SK-N-MC (cell line): Measurements from ENCODE around the gene DLEC1.

Source experiments
- DNase-seq: peaks from one replicate; pipeline ENCODE4 v3.0.0-alpha.2; 2011; ENCODE audit warnings: low read depth, low spot score
- H3K27ac ChIP-seq: fragments of 200-600 bp; sonication (generic); 2 replicates; pipeline ENCODE4 v1.5.1; 2016; ENCODE audit warnings: mixed run types
- H3K36me3 ChIP-seq: fragments of 200-600 bp; sonication (generic); 2 replicates; pipeline ENCODE4 v1.6.1; 2017; ENCODE audit warnings: antibody characterized with exemption, low read length, mixed read lengths; ENCODE audit not compliant: insufficient read depth
- H3K4me3 ChIP-seq: fragments of 200-600 bp; sonication (generic); 2 replicates; pipeline ENCODE4 v1.5.1; 2016
- H3K9ac ChIP-seq: fragments of 200-600 bp; sonication (generic); 2 replicates; pipeline ENCODE4 v1.8.0; 2017; ENCODE audit warnings: mixed run types, mixed read lengths; ENCODE audit not compliant: insufficient read length
- H3K9me3 ChIP-seq: fragments of 200-600 bp; sonication (generic); 2 replicates; pipeline ENCODE4 v1.6.1; 2017; ENCODE audit warnings: low read depth, mild to moderate bottlenecking, antibody characterized with exemption, low read length, moderate library complexity, mixed read lengths
- EZH2 ChIP-seq: fragments of 200-600 bp; sonication (generic); IDR thresholded peaks from one replicate; pipeline ENCODE4 v1.6.1; 2017; ENCODE audit warnings: antibody characterized with exemption
- FOXP2 ChIP-seq: optimal IDR thresholded peaks from 2 replicates; pipeline ENCODE3; 2011; ENCODE audit warnings: mild to moderate bottlenecking, moderate library complexity; ENCODE audit not compliant: insufficient read depth; ENCODE audit errors: extremely low read length, control extremely low read depth
- POLR2AphosphoS5 ChIP-seq: IDR thresholded peaks from 2 replicates; pipeline ENCODE4 v1.6.1; 2012; ENCODE audit warnings: mild to moderate bottlenecking, low read depth, low read length, borderline replicate concordance

The DLEC1 gene

DNA sequence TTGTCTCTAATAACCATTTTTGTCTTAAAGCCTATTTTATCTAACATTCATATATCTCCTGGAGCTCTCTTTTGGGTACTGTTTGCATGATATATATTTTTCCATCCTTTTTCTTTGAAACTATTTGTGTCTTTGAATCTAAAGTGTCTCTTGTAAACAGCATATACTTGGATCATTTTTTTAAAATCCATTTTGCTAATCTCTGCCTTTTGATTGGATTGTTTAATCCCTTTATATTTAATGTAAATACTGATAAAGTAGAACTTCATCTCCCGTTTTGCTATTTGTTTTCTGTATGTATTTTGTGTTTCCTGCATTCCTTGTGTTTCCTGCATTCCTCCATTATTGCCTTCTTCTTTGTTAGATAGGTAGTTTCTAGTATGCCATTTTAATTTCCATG lies 66.5 kb downstream of the DLEC1 start:
- Histone ChIP-seq H3K9ac (no peak overlapping the region), H3K9me3 (no peaks in the 10 kb centered on the region), H3K27ac (no peak overlapping the region), H3K36me3 (no peaks in the 10 kb centered on the region), H3K4me3 (no peak overlapping the region)
- TF ChIP-seq POLR2AphosphoS5 (no peak), EZH2 (no peak), FOXP2 (no peak)
- DNase-seq, result no peak

GRCh38 chr3:38107911-38108648 lies 69.1 kb downstream of the DLEC1 start:
- H3K4me3 ChIP-seq, result no peak overlapping the region
- no peak overlapping the region for H3K9ac ChIP-seq
- H3K27ac ChIP-seq, result no peak overlapping the region
- no peak for TF ChIP-seq EZH2
- no peak for TF ChIP-seq POLR2AphosphoS5
- TF ChIP-seq FOXP2, result no peak
- no peaks in the 10 kb centered on the region for H3K9me3 ChIP-seq
- DNase-seq, result no peak
- no peaks in the 10 kb centered on the region for H3K36me3 ChIP-seq

DNA sequence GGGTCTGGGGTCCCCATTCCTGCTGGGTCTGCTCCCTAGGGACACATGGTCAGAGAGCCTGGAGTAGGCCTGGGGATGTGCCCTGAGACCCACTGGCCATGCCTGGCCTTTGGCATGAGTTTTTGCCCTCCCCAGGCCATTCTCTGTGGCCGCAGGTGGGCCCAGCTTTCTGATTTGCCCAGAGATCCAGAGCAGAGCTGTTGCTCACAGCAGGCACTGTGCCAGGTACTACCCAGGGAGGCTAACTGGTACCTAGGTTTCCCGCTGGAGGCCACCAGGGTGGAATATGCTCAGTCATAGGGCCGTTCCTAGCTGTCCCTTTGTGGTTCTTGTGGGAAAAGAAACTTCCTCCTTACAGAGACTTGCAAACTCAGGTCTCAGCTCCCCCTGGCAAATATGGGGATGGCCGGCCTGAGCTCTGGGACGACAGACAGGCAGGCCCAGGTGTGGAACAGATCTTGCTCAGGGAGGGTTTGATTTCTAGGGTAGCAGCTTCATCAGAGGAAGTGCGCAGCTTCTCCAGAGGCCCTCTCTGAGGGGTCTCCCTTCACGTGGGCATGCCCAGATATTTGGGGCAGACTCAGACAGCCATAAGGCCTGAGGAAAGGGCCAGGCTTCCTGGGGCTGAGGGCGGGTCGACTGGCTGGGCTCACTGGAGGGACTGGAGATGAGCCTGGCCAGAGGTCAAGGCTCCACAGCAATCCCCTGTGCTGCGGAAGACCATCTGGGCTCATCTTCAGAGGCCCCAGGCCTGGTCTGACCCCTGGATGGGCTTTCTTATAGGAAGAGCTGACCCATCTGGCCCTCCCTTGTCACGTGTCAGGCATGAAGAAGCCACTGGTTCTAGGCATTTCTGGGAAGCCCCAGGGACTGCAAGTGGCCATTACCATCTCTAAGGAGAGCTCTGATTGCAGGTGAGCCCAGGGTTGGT lies 69.9 kb downstream of the DLEC1 start:
- no peaks in the 10 kb centered on the region for H3K9me3 ChIP-seq
- no peak overlapping the region for H3K27ac ChIP-seq
- no peak overlapping the region for H3K9ac ChIP-seq
- no peak overlapping the region for H3K4me3 ChIP-seq
- TF ChIP-seq FOXP2 (no peak), EZH2 (no peak), POLR2AphosphoS5 (no peak)
- no peak for DNase-seq
- H3K36me3 ChIP-seq, result no peaks in the 10 kb centered on the region

- H3K27ac ChIP-seq, result no peak overlapping the region
- no peak for DNase-seq
- no peaks in the 10 kb centered on the region for H3K9me3 ChIP-seq
- H3K36me3 ChIP-seq, result no peaks in the 10 kb centered on the region
- H3K9ac ChIP-seq, result no peak overlapping the region
- TF ChIP-seq EZH2 (no peak), FOXP2 (no peak), POLR2AphosphoS5 (no peak)
- H3K4me3 ChIP-seq, result no peak overlapping the region
Observed at GRCh38 chr3:38109580-38110313, 70.7 kb downstream of the DLEC1 start.

- H3K27ac ChIP-seq, result no peak overlapping the region
- no peaks in the 10 kb centered on the region for H3K9me3 ChIP-seq
- no peak overlapping the region for H3K9ac ChIP-seq
- H3K4me3 ChIP-seq, result no peak overlapping the region
- TF ChIP-seq FOXP2, result no peak
- no peak for TF ChIP-seq EZH2
- TF ChIP-seq POLR2AphosphoS5, result no peak
- H3K36me3 ChIP-seq, result no peaks in the 10 kb centered on the region
- DNase-seq, result no peak
Observed at GRCh38 chr3:38110314-38111050, 71.5 kb downstream of the DLEC1 start.

DNA sequence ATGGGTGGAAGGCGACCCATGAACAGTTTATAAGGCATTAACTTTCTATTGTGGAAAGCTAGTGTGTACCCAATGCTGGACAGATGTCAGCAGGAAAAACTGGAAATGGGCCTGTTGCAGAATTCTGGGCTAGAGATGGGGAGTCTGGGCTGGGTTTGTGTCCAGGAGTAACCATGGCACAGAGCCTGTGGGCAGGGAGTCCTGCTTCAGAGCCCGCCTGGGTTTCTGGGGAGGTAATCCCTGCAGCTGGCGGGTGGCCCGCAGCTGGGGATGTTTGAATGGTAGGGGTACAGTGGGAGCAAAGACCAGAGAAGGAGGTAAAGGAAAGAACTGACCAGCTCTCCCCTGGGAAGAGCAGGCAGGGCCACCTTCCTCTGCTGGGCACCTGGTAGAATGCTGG lies 72.2 kb downstream of the DLEC1 start:
- H3K4me3 ChIP-seq, result no peak overlapping the region
- no peak overlapping the region for H3K27ac ChIP-seq
- H3K9me3 ChIP-seq, result no peaks in the 10 kb centered on the region
- H3K9ac ChIP-seq, result no peak overlapping the region
- TF ChIP-seq POLR2AphosphoS5 (no peak), EZH2 (no peak), FOXP2 (no peak)
- no peaks in the 10 kb centered on the region for H3K36me3 ChIP-seq
- DNase-seq, result no peak

GRCh38 chr3:38111696-38112377 lies 72.8 kb downstream of the DLEC1 start:
- no peak overlapping the region for H3K9ac ChIP-seq
- no peak overlapping the region for H3K4me3 ChIP-seq
- TF ChIP-seq POLR2AphosphoS5, result no peak
- TF ChIP-seq FOXP2, result no peak
- no peak for TF ChIP-seq EZH2
- no peaks in the 10 kb centered on the region for H3K36me3 ChIP-seq
- no peak for DNase-seq
- H3K27ac ChIP-seq, result no peak overlapping the region
- H3K9me3 ChIP-seq, result no peaks in the 10 kb centered on the region
